ENCODE data around the gene NUP88. TPM values are rescaled to one million over a fixed set of nuclear protein-coding genes. Genes with fewer than 3 reads are reported as not detected.

NUP88 gene
- total RNA-seq, 1 donor from 2014 or later = 36.7 TPM

GRCh38 chr17:5446786-5447185, 27.3 kb upstream of the NUP88 start:
- intact Hi-C loops (cut with DNase I) = no loop called here
- TF ChIP-seq CTCF (IDR thresholded peaks at IDR 0.05) = no peak

GRCh38 chr17:5444209-5444608, 24.7 kb upstream of the NUP88 start:
- no peaks in the 10 kb centered on the region for H3K9me3 ChIP-seq
- intact Hi-C loops (cut with DNase I) = no loop called here
- no peak for DNase-seq
- no peak overlapping the region for H3K4me3 ChIP-seq
- H3K36me3 ChIP-seq = peaks cover 66% of the 10 kb centered on the region
- no peak for ATAC-seq
- H3K27me3 ChIP-seq (ENCODE audit: low read depth) = no peaks in the 10 kb centered on the region
- TF ChIP-seq CTCF (IDR thresholded peaks at IDR 0.05) = no peak
- H3K4me1 ChIP-seq = peaks cover 5% of the 10 kb centered on the region
- no peak overlapping the region for H3K27ac ChIP-seq

More at GRCh38 chr17:5446786-5447185, 27.3 kb upstream of the NUP88 start:
- no peak for ATAC-seq
- no peak overlapping the region for H3K4me3 ChIP-seq
- peaks cover 91% of the 10 kb centered on the region for H3K36me3 ChIP-seq
- no peaks in the 10 kb centered on the region for H3K9me3 ChIP-seq
- no peak overlapping the region for H3K27ac ChIP-seq
- H3K4me1 ChIP-seq = no peaks in the 10 kb centered on the region
- H3K27me3 ChIP-seq (ENCODE audit: low read depth) = no peaks in the 10 kb centered on the region
- DNase-seq = no peak

- no peak for TF ChIP-seq CTCF (IDR thresholded peaks at IDR 0.05)
- no peaks in the 10 kb centered on the region for H3K27me3 ChIP-seq (ENCODE audit: low read depth)
- ATAC-seq = no peak
- no peak overlapping the region for H3K4me3 ChIP-seq
- intact Hi-C loops (cut with DNase I) = no loop called here
- DNase-seq = no peak
- H3K36me3 ChIP-seq = peaks cover 63% of the 10 kb centered on the region
- H3K4me1 ChIP-seq = peaks cover 5% of the 10 kb centered on the region
- no peak overlapping the region for H3K27ac ChIP-seq
- H3K9me3 ChIP-seq = no peaks in the 10 kb centered on the region
Measured at GRCh38 chr17:5443728-5444127, 24.3 kb upstream of the NUP88 start.

GRCh38 chr17:5439446-5439764, 19.9 kb upstream of the NUP88 start:
- Histone ChIP-seq H3K9me3 (no peaks in the 10 kb centered on the region), H3K4me3 (peak overlapping the region; percentile 92), H3K27me3 (ENCODE audit: low read depth) (no peaks in the 10 kb centered on the region), H3K36me3 (peaks cover 54% of the 10 kb centered on the region), H3K4me1 (peaks cover 20% of the 10 kb centered on the region), H3K27ac (peak overlapping the region; percentile 86)
- peak; percentile 48 for TF ChIP-seq CTCF (IDR thresholded peaks at IDR 0.05)
- intact Hi-C loops (cut with DNase I) = no loop called here
- ATAC-seq (peak in 1 of 2 donors; percentile 1), DNase-seq (no peak)

- Histone ChIP-seq H3K4me3 (peak within 1 kb of the TSS; percentile 92), H3K27me3 (ENCODE audit: low read depth) (no peaks in the 10 kb centered on the region), H3K36me3 (peaks cover 54% of the 10 kb centered on the region), H3K27ac (peak within 1 kb of the TSS; percentile 86), H3K9me3 (no peaks in the 10 kb centered on the region), H3K4me1 (peaks cover 20% of the 10 kb centered on the region)
- TF ChIP-seq CTCF (IDR thresholded peaks at IDR 0.05) = peak; percentile 100
- DNase-seq (peak; percentile 94), ATAC-seq (peak; percentile 98 to 99)
- intact Hi-C loops (cut with DNase I) = no loop called here
Measured at GRCh38 chr17:5438716-5439445, 19.4 kb upstream of the NUP88 start, which contains the start of gene C1QBP. C1QBP (minus strand) TSS chr17:5439155; CDS start chr17:5439073, 82 bp downstream.

Data from lower lobe of right lung (tissue), 2 donors.